K562 (cell line): ENCODE data around the gene DPP4. TPM values are rescaled to one million over a fixed set of nuclear protein-coding genes. Genes with fewer than 3 reads are reported as not detected.

Source experiments
- ATAC-seq: fragments of 200-7000 bp; cut with Tn5 transposase; 3 replicates; pipeline ENCODE4 v1.9.1; 2020; ENCODE audit warnings: moderate library complexity
- BruUV-seq: library from RNA; stranded (reverse); fragments of 400-500 nt; replicated peaks from 2 replicates; lab custom pipeline; 2021; lab: Mats Ljungman, UMichigan
- CTCF ChIA-PET: fragments of 300-600 bp; formaldehyde crosslinking; extraction: SDS; loops from one replicate; lab custom pipeline; 2021; ENCODE audit warnings: low intra/inter-chr PET ratio; lab: Yijun Ruan, JAX
- POLR2A ChIA-PET: fragments of 300-600, 350-650 bp; sonication (Branson Sonifier 250); formaldehyde crosslinking; extraction: SDS; loops from one replicate; lab custom pipeline; 2021; ENCODE audit warnings: antibody characterized with exemption, inconsistent platforms; lab: Yijun Ruan, JAX
- DNase-seq, 4 experiments: peaks; one replicate each; pipeline versions ENCODE4 v3.0.0 to v3.0.0-alpha.2; 2011 to 2018; ENCODE audit warnings: low spot score in 3 of 4, mixed read lengths in 3 of 4; ENCODE audit errors: extremely low read depth in 1 of 4
- FAIRE-seq: peaks from 2 replicates; lab custom pipeline; 2011; peaks lifted over from hg19 to GRCh38; lab: Jason Lieb, UNC
- H2AFZ ChIP-seq: 2 replicates; pipeline ENCODE4 v1.6.0; 2011; ENCODE audit warnings: low read depth, low read length, control low read depth, inconsistent platforms
- H3K27ac ChIP-seq: fragments of 200-600 bp; 3 replicates; pipeline ENCODE4 v1.8.0; 2011; ENCODE audit warnings: low read depth, mild to moderate bottlenecking, control low read depth, inconsistent platforms, low read length, moderate library complexity, mixed read lengths; ENCODE audit errors: extremely low read depth
- H3K27me3 ChIP-seq, 2 experiments: fragments of 300-600 bp in 1 of 2; 2 replicates in 1 of 2; 3 replicates in 1 of 2; pipeline versions ENCODE4 v1.6.0 to v1.8.0; 2011; ENCODE audit warnings: inconsistent platforms in 2 of 2, low read length in 2 of 2, mild to moderate bottlenecking in 1 of 2, mixed read lengths in 1 of 2, moderate library complexity in 1 of 2; ENCODE audit not compliant: control insufficient read depth in 2 of 2, insufficient read depth in 2 of 2
- H3K36me3 ChIP-seq: fragments of 300-600 bp; 3 replicates; pipeline ENCODE4 v1.8.0; 2011; ENCODE audit warnings: mild to moderate bottlenecking, low read length, inconsistent platforms; ENCODE audit not compliant: control insufficient read depth, insufficient read depth
- H3K4me1 ChIP-seq, 2 experiments: fragments of 200-600 bp in 1 of 2; replicated peaks in 1 of 2; 2 replicates in 1 of 2; 3 replicates in 1 of 2; pipeline versions ENCODE4 v1.5.1 to v1.8.0; 2011; ENCODE audit warnings: inconsistent platforms in 2 of 2, low read length in 2 of 2, mild to moderate bottlenecking in 1 of 2, mixed read lengths in 1 of 2, moderate library complexity in 1 of 2; ENCODE audit not compliant: control insufficient read depth in 2 of 2, insufficient read depth in 2 of 2
- H3K4me2 ChIP-seq: 2 replicates; pipeline ENCODE4 v1.6.1; 2011; ENCODE audit warnings: low read length, control low read depth, inconsistent platforms, mixed read lengths; ENCODE audit not compliant: insufficient read depth
- H3K4me3 ChIP-seq: fragments of 200-600 bp; sonication (generic), shearing (Covaris generic); 2 replicates; pipeline ENCODE4 v1.5.1; 2016; ENCODE audit warnings: control low read depth, inconsistent platforms
- H3K79me2 ChIP-seq: fragments of 200-600 bp; 3 replicates; pipeline ENCODE4 v1.8.0; 2011; ENCODE audit warnings: low read length, inconsistent platforms; ENCODE audit not compliant: control insufficient read depth, insufficient read depth
- H3K9ac ChIP-seq, 2 experiments: 2 replicates each; pipeline versions ENCODE4 v1.6.0 to v1.6.1; 2011; ENCODE audit warnings: low read depth in 2 of 2, low read length in 2 of 2, control low read depth in 1 of 2, inconsistent platforms in 1 of 2, mild to moderate bottlenecking in 1 of 2, mixed read lengths in 1 of 2; ENCODE audit not compliant: insufficient read depth in 1 of 2
- H3K9me1 ChIP-seq: one replicate; pipeline ENCODE4 v1.6.0; 2011; ENCODE audit warnings: inconsistent platforms, mild to moderate bottlenecking, low read length, moderate library complexity; ENCODE audit not compliant: control insufficient read depth, insufficient read depth
- H3K9me3 ChIP-seq: replicated peaks from 2 replicates; pipeline ENCODE4 v1.5.1; 2011; ENCODE audit warnings: low read depth, low read length, inconsistent platforms; ENCODE audit not compliant: control insufficient read depth, insufficient read depth
- H4K20me1 ChIP-seq: replicated peaks from 2 replicates; pipeline ENCODE4 v1.6.1; 2011; ENCODE audit warnings: low read length, inconsistent platforms, mixed read lengths; ENCODE audit not compliant: control insufficient read depth, insufficient read depth
- DACH1 ChIP-seq: fragments of 450-650 bp; IDR thresholded peaks from 2 replicates; pipeline ENCODE4 v1.6.1; 2018; ENCODE audit not compliant: partially characterized antibody
- ELF1 ChIP-seq: fragments of 200-800 bp; sonication (Bioruptor generic); IDR thresholded peaks from 2 replicates; pipeline ENCODE4 v1.6.1; 2016; ENCODE audit warnings: missing genetic modification characterization, missing compliant biosample characterization
- GATAD2B ChIP-seq: fragments of 450-650 bp; IDR thresholded peaks from 2 replicates; pipeline ENCODE4 v1.6.1; 2017; ENCODE audit warnings: mild to moderate bottlenecking, borderline replicate concordance
- HDAC8 ChIP-seq: fragments of 450-650 bp; IDR thresholded peaks from 2 replicates; pipeline ENCODE4 v1.6.1; 2016; ENCODE audit warnings: mild to moderate bottlenecking, missing genetic modification characterization, moderate library complexity, missing compliant biosample characterization
- RAD21 ChIP-seq, 2 experiments: fragments of 250-450 bp in 1 of 2; fragments of 450-650 bp in 1 of 2; sonication (Bioruptor Pico) in 1 of 2; formaldehyde crosslinking in 1 of 2; IDR thresholded peaks in 1 of 2; conservative IDR thresholded peaks in 1 of 2; 2 replicates each; pipeline versions ENCODE4 v1.4.0 to v1.8.0; 2020 to 2022; ENCODE audit warnings: mild to moderate bottlenecking in 2 of 2, moderate library complexity in 1 of 2
- RBFOX2 ChIP-seq: fragments of 200-400 bp; formaldehyde crosslinking; IDR thresholded peaks from 2 replicates; pipeline ENCODE4 v1.6.1; 2017; ENCODE audit warnings: low read depth, mild to moderate bottlenecking, low read length, moderate library complexity
- TFAM ChIP-seq: fragments of 250-450 bp; sonication (Bioruptor Pico); conservative IDR thresholded peaks from 2 replicates; pipeline ENCODE4 v1.5.0; 2021; ENCODE audit warnings: mild to moderate bottlenecking, moderate library complexity
- THRB ChIP-seq: fragments of 450-650 bp; formaldehyde crosslinking; conservative IDR thresholded peaks from 2 replicates; pipeline ENCODE4 v1.4.0; 2022; ENCODE audit warnings: mild to moderate bottlenecking, missing genetic modification characterization
- UBTF ChIP-seq, 2 experiments: IDR thresholded peaks; 2 replicates each; pipeline ENCODE4 v1.6.1; 2012; ENCODE audit warnings: improper control_type of control experiment in 2 of 2, low read depth in 2 of 2, low read length in 2 of 2, borderline replicate concordance in 1 of 2
- ZNF395 ChIP-seq: fragments of 200-800 bp; sonication (Bioruptor generic); IDR thresholded peaks from 2 replicates; pipeline ENCODE4 v1.6.1; 2017; ENCODE audit warnings: missing genetic modification characterization, missing compliant biosample characterization
- WGBS: fragments of 100-300 bp; shearing (Covaris generic); methylation state at CpG from one replicate; pipeline ENCODE4 v1.1.6; 2016; ENCODE audit warnings: low coverage, mixed read lengths; ENCODE audit not compliant: insufficient coverage; ENCODE audit errors: missing lambda C conversion rate; 5-methylcytosine and 5-hydroxymethylcytosine counted together
- in situ Hi-C: fragments of 300-500 bp; cut with MboI; formaldehyde crosslinking; loops from 4 replicates; pipeline ENCODE4 v1.15.0; 2018; ENCODE audit warnings: inconsistent platforms, mixed read lengths
- intact Hi-C: fragments of 100-400 bp; cut with micrococcal nuclease; formaldehyde crosslinking; loops from 2 replicates; pipeline ENCODE4 v1.14.2; 2022
- polyA plus RNA-seq, 8 experiments: library from polyadenylated mRNA; depleted of rRNA in 4 of 8; stranded (reverse) in 5 of 8; unstranded in 3 of 8; fragments of >200 nt; fragmentation: Nextera tagmentation in 2 of 8; fragmentation: Illumina TruSeq in 1 of 8; extraction: Ambion mirVana in 2 of 8; extraction: Trizol in 1 of 8; gene quantifications; 2 replicates each; pipeline versions ENCODE4 v1.2.1 to v1.2.3, GENCODE V29; 2011 to 2014; ENCODE audit warnings: inconsistent platforms in 1 of 8, missing spikeins in 1 of 8
- total RNA-seq, 7 experiments: library from RNA; depleted of rRNA in 6 of 7; stranded (reverse); fragments of >200 nt in 6 of 7; fragmentation: Illumina TruSeq in 2 of 7; extraction: Trizol in 2 of 7; gene quantifications; 2 replicates each; pipeline versions ENCODE4 v1.2.1 to v1.2.3, GENCODE V29; 2011 to 2021; ENCODE audit warnings: low replicate concordance in 1 of 7

Gene DPP4
- total and polyA plus RNA-seq, 9 of the 15 experiments (the other 6 are each of a cell fraction or from before 2014, with no cell fraction given): 0.11 TPM; not detected in 8

- no peaks in the 10 kb centered on the region for H3K79me2 ChIP-seq
- WGBS: 0% methylated on average over 1 of the region's 1 CpG
- TF ChIP-seq TFAM (no peak), ELF1 (tag) (no peak), GATAD2B (no peak), HDAC8 (tag) (no peak)
- TF ChIP-seq, all 486 proteins: peak for 0
- no peak for ATAC-seq
- Histone ChIP-seq H3K4me2 (no peak overlapping the region), H4K20me1 (no peaks in the 10 kb centered on the region), H3K9me3 (no peaks in the 10 kb centered on the region; the same call in 1 of the 2 replicates), H3K36me3 (no peaks in the 10 kb centered on the region), H3K27me3 (no peaks in the 10 kb centered on the region), H3K4me3 (no peak overlapping the region), H3K27ac (no peak overlapping the region), H2AFZ (no peak overlapping the region), H3K9ac (no peak overlapping the region), H3K4me1 (no peaks in the 10 kb centered on the region), H3K9me1 (no peaks in the 10 kb centered on the region)
- BruUV-seq: no TSS peak
- DNase-seq: no peak
- in situ Hi-C loops: no loop called here
- CTCF ChIA-PET: interaction anchor here (0.6 kb wide), 1 partner anchor 41 kb away, joined by 3 read pairs; no protein-coding TSS in a partner anchor
- intact Hi-C loops: no loop called here
- no peak for FAIRE-seq
- POLR2A ChIA-PET: interaction anchor here (1.2 kb wide), 1 partner anchor 18 kb away, joined by 3 read pairs; no protein-coding TSS in a partner anchor
Measured at GRCh38 chr2:161972232-161972631, 101.8 kb downstream of the DPP4 start.

- ChIA-PET CTCF (interaction anchor here (0.6 kb wide), 1 partner anchor 42 kb away, joined by 3 read pairs; no protein-coding TSS in a partner anchor), POLR2A (no interaction called here)
- no peaks in the 10 kb centered on the region for H3K4me1 ChIP-seq
- no peak overlapping the region for H3K4me3 ChIP-seq
- in situ Hi-C loops: no loop called here
- H3K9me3 ChIP-seq: no peaks in the 10 kb centered on the region; the same call in 1 of the 2 replicates
- H3K27ac ChIP-seq: no peak overlapping the region
- no peaks in the 10 kb centered on the region for H4K20me1 ChIP-seq
- no peak overlapping the region for H2AFZ ChIP-seq
- no peak for FAIRE-seq
- H3K27me3 ChIP-seq: no peaks in the 10 kb centered on the region
- DNase-seq: no peak
- WGBS: 5% methylated on average over 9 of the region's 9 CpGs
- no peak overlapping the region for H3K9ac ChIP-seq
- H3K9me1 ChIP-seq: no peaks in the 10 kb centered on the region
- no TSS peak for BruUV-seq
- H3K79me2 ChIP-seq: no peaks in the 10 kb centered on the region
- H3K4me2 ChIP-seq: no peak overlapping the region
- intact Hi-C loops: no loop called here
- H3K36me3 ChIP-seq: no peaks in the 10 kb centered on the region
- ATAC-seq: no peak
- TF ChIP-seq RAD21 (CRISPR knock-in tag; conservative IDR thresholded peaks at IDR 0.05 in 1 of 2, IDR thresholded peaks at IDR 0.05 in 1 of 2) (no peak), UBTF (IDR thresholded peaks at IDR 0.05; ENCODE audit: borderline replicate concordance in 1 of 2, low read depth in 2 of 2, low read length in 2 of 2) (no peak), ZNF395 (CRISPR knock-in tag) (no peak), THRB (CRISPR knock-in tag) (no peak), DACH1 (no peak), RBFOX2 (no peak)
Measured at GRCh38 chr2:161971551-161971950, 102.5 kb downstream of the DPP4 start.
